Mesenchymal stem cell (in vitro differentiated cells and primary cell): ENCODE results near the gene CLDN15.

ENCODE experiments used
- DNase-seq: peaks from one replicate; pipeline ENCODE4 v3.0.0-alpha.2; 2013
- H2AFZ ChIP-seq: one replicate; pipeline ENCODE4 v1.6.1; 2013; ENCODE audit warnings: low read depth, mild to moderate bottlenecking, control low read depth, inconsistent platforms, low read length, moderate library complexity
- H2AK5ac ChIP-seq: 2 replicates; pipeline ENCODE4 v1.6.1; 2013; ENCODE audit warnings: low read length, moderate library complexity, mild to moderate bottlenecking, inconsistent platforms; ENCODE audit not compliant: severe bottlenecking
- H2BK120ac ChIP-seq: one replicate; pipeline ENCODE4 v1.6.1; 2013; ENCODE audit warnings: low read depth, mild to moderate bottlenecking, inconsistent platforms, low read length, moderate library complexity
- H2BK12ac ChIP-seq, 2 experiments: one replicate each; pipeline ENCODE4 v1.6.1; 2013; ENCODE audit warnings: inconsistent platforms in 2 of 2, low read length in 2 of 2, mild to moderate bottlenecking in 2 of 2, moderate library complexity in 2 of 2, control low read depth in 1 of 2
- H2BK15ac ChIP-seq: one replicate; pipeline ENCODE4 v1.6.1; 2013; ENCODE audit warnings: mild to moderate bottlenecking, low read depth, inconsistent platforms; ENCODE audit not compliant: poor library complexity, severe bottlenecking
- H2BK5ac ChIP-seq: 2 replicates; pipeline ENCODE4 v1.6.1; 2013; ENCODE audit warnings: low read depth, mild to moderate bottlenecking, low read length, control low read depth, inconsistent platforms; ENCODE audit not compliant: poor library complexity, severe bottlenecking
- H3K14ac ChIP-seq, 2 experiments: one replicate each; pipeline ENCODE4 v1.6.1; 2013; ENCODE audit warnings: inconsistent platforms in 2 of 2, low read length in 2 of 2, control low read depth in 1 of 2, mild to moderate bottlenecking in 1 of 2, moderate library complexity in 1 of 2
- H3K18ac ChIP-seq, 2 experiments: one replicate each; pipeline ENCODE4 v1.6.1; 2013; ENCODE audit warnings: inconsistent platforms in 2 of 2, low read length in 2 of 2, control low read depth in 1 of 2, low read depth in 1 of 2, mild to moderate bottlenecking in 1 of 2
- H3K23ac ChIP-seq, 2 experiments: one replicate each; pipeline ENCODE4 v1.6.1; 2013; ENCODE audit warnings: inconsistent platforms in 2 of 2, low read length in 2 of 2, mild to moderate bottlenecking in 2 of 2, moderate library complexity in 2 of 2, control low read depth in 1 of 2
- H3K27ac ChIP-seq: 2 replicates; pipeline ENCODE4 v1.5.1; 2013; ENCODE audit warnings: mild to moderate bottlenecking, moderate library complexity, low read length, control low read depth, inconsistent platforms; ENCODE audit not compliant: poor library complexity, severe bottlenecking
- H3K27me3 ChIP-seq, 2 experiments: 2 replicates each; pipeline versions ENCODE4 v1.6.1 to v1.7.0; 2013; ENCODE audit warnings: low read length in 2 of 2, mild to moderate bottlenecking in 2 of 2, moderate library complexity in 2 of 2, control low read depth in 1 of 2, inconsistent platforms in 1 of 2; ENCODE audit not compliant: control insufficient read depth in 1 of 2, insufficient read depth in 1 of 2
- H3K36me3 ChIP-seq, 2 experiments: 2 replicates each; pipeline versions ENCODE4 v1.6.1 to v1.7.0; 2013; ENCODE audit warnings: low read length in 2 of 2, control low read depth in 1 of 2, inconsistent platforms in 1 of 2, low read depth in 1 of 2, mild to moderate bottlenecking in 1 of 2; ENCODE audit not compliant: insufficient read depth in 2 of 2, control insufficient read depth in 1 of 2
- H3K4ac ChIP-seq, 2 experiments: one replicate each; pipeline ENCODE4 v1.6.1; 2013; ENCODE audit warnings: inconsistent platforms in 2 of 2, low read length in 2 of 2, mild to moderate bottlenecking in 2 of 2, moderate library complexity in 2 of 2, control low read depth in 1 of 2, low read depth in 1 of 2
- H3K4me1 ChIP-seq: 2 replicates; pipeline ENCODE4 v1.6.1; 2013; ENCODE audit warnings: low read depth, low read length, control low read depth; ENCODE audit not compliant: control insufficient read depth, insufficient read depth
- H3K4me2 ChIP-seq: 2 replicates; pipeline ENCODE4 v1.6.1; 2013; ENCODE audit warnings: low read length, mild to moderate bottlenecking, inconsistent platforms; ENCODE audit not compliant: poor library complexity, severe bottlenecking
- H3K4me3 ChIP-seq, 2 experiments: 2 replicates each; pipeline versions ENCODE4 v1.5.1 to v1.7.0; 2013; ENCODE audit warnings: low read length in 2 of 2, mild to moderate bottlenecking in 2 of 2, control low read depth in 1 of 2, low read depth in 1 of 2; ENCODE audit not compliant: insufficient read depth in 1 of 2
- H3K79me1 ChIP-seq: replicated peaks from 2 replicates; pipeline ENCODE4 v1.6.1; 2013; ENCODE audit warnings: mild to moderate bottlenecking, control low read depth, low read length, inconsistent platforms; ENCODE audit not compliant: poor library complexity, severe bottlenecking
- H3K9ac ChIP-seq: 2 replicates; pipeline ENCODE4 v1.7.0; 2013; ENCODE audit warnings: mild to moderate bottlenecking, low read length, moderate library complexity
- H3K9me3 ChIP-seq: 2 replicates; pipeline ENCODE4 v1.7.0; 2013; ENCODE audit warnings: mild to moderate bottlenecking, low read length; ENCODE audit not compliant: control insufficient read depth
- H4K8ac ChIP-seq: one replicate; pipeline ENCODE4 v1.6.1; 2013; ENCODE audit warnings: inconsistent platforms, mild to moderate bottlenecking, low read length, moderate library complexity
- H4K91ac ChIP-seq: one replicate; pipeline ENCODE4 v1.6.1; 2013; ENCODE audit warnings: mild to moderate bottlenecking, low read length, inconsistent platforms
- whole genome bisulfite sequencing: methylation state at CpG from one replicate; pipeline ENCODE4 v1.1.7; 2013; ENCODE audit warnings: mixed read lengths; 5-methylcytosine and 5-hydroxymethylcytosine counted together

The CLDN15 gene

GRCh38 chr7:101220295-101220694 lies 17.3 kb downstream of the CLDN15 start:
- H3K36me3 ChIP-seq: peaks cover 39 to 40% of the 10 kb centered on the region in 2 experiments
- no peak overlapping the region for H3K4me3 ChIP-seq
- no peak overlapping the region for H3K18ac ChIP-seq
- H3K4ac ChIP-seq: no peak overlapping the region
- no peaks in the 10 kb centered on the region for H3K27me3 ChIP-seq
- H2AK5ac ChIP-seq: no peak overlapping the region
- H3K27ac ChIP-seq: no peak overlapping the region
- H3K9ac ChIP-seq: no peak overlapping the region
- H2BK15ac ChIP-seq: no peak overlapping the region
- H2AFZ ChIP-seq: no peak overlapping the region
- no peak overlapping the region for H3K4me2 ChIP-seq
- no peak overlapping the region for H3K23ac ChIP-seq
- DNase-seq: no peak
- no peak overlapping the region for H2BK120ac ChIP-seq
- peaks cover 39% of the 10 kb centered on the region for H3K79me1 ChIP-seq
- peaks cover 22% of the 10 kb centered on the region for H3K4me1 ChIP-seq
- no peak overlapping the region for H3K14ac ChIP-seq
- no peak overlapping the region for H4K8ac ChIP-seq
- H3K9me3 ChIP-seq: no peaks in the 10 kb centered on the region
- WGBS: 94% methylated on average over 5 of the region's 5 CpGs
- H2BK12ac ChIP-seq: no peak overlapping the region
- no peak overlapping the region for H2BK5ac ChIP-seq
- H4K91ac ChIP-seq: no peak overlapping the region

GRCh38 chr7:101218236-101219125 lies 19.1 kb downstream of the CLDN15 start:
- Histone ChIP-seq H3K4ac (peak overlapping the region in 1 of 2 experiments; percentile 8), H2BK5ac (no peak overlapping the region), H3K4me1 (peaks cover 25% of the 10 kb centered on the region), H2BK120ac (no peak overlapping the region), H3K79me1 (peaks cover 36% of the 10 kb centered on the region), H3K4me3 (peak overlapping the region; percentile 63 to 93), H3K27me3 (no peaks in the 10 kb centered on the region), H3K27ac (peak overlapping the region; percentile 58), H3K23ac (no peak overlapping the region), H3K36me3 (peaks cover 34 to 36% of the 10 kb centered on the region in 2 experiments), H4K8ac (peak overlapping the region; percentile 70), H2BK15ac (no peak overlapping the region), H2BK12ac (peak overlapping the region in 1 of 2 experiments; percentile 2), H3K9me3 (no peaks in the 10 kb centered on the region), H3K9ac (peak overlapping the region; percentile 95), H2AFZ (peak overlapping the region; percentile 15), H3K4me2 (peak overlapping the region; percentile 82), H3K14ac (no peak overlapping the region), H4K91ac (peak overlapping the region; percentile 52), H3K18ac (no peak overlapping the region), H2AK5ac (peak overlapping the region; percentile 17)
- WGBS: 22% methylated on average over 24 of the region's 26 CpGs
- DNase-seq: peak; percentile 24

- peak; percentile 98 for DNase-seq
- H2AFZ ChIP-seq: peak within 1 kb of the TSS; percentile 46
- under 1% methylated on average over 55 of the region's 57 CpGs for WGBS
Observed at GRCh38 chr7:101217388-101218235, 20.0 kb downstream of the CLDN15 start, which contains the start of the genes PLOD3 and ZNHIT1. Gene PLOD3 (minus strand): TSS chr7:101217581. CDS start chr7:101217274, 307 bp downstream. Gene ZNHIT1 (plus strand): TSS chr7:101218165. CDS start chr7:101218196, 31 bp downstream.

More at GRCh38 chr7:101217388-101218235, 20.0 kb downstream of the CLDN15 start, which contains the start of the genes PLOD3 and ZNHIT1:
- Histone ChIP-seq H3K18ac (peak within 1 kb of the TSS; percentile 67 to 80), H3K9ac (peak within 1 kb of the TSS; percentile 95), H2BK15ac (peak within 1 kb of the TSS; percentile 44), H3K4me1 (peaks cover 25% of the 10 kb centered on the region), H2AK5ac (peak within 1 kb of the TSS; percentile 17), H3K23ac (peak within 1 kb of the TSS; percentile 57 to 86), H2BK120ac (peak within 1 kb of the TSS; percentile 83), H2BK5ac (peak within 1 kb of the TSS; percentile 49), H4K8ac (peak within 1 kb of the TSS; percentile 70), H2BK12ac (peak within 1 kb of the TSS; percentile 2 to 24), H3K4ac (peak within 1 kb of the TSS; percentile 96 to 99), H4K91ac (peak within 1 kb of the TSS; percentile 90), H3K9me3 (no peaks in the 10 kb centered on the region), H3K27me3 (no peaks in the 10 kb centered on the region), H3K36me3 (peaks cover 34 to 35% of the 10 kb centered on the region in 2 experiments), H3K14ac (peak within 1 kb of the TSS in 1 of 2 experiments; percentile 92), H3K4me2 (peak within 1 kb of the TSS; percentile 82), H3K27ac (peak within 1 kb of the TSS; percentile 95), H3K79me1 (peaks cover 31% of the 10 kb centered on the region), H3K4me3 (peak within 1 kb of the TSS; percentile 74 to 93)
